ENCODE measurements around the gene CUL7. TPM values are rescaled to one million over a fixed set of nuclear protein-coding genes. Genes with fewer than 3 reads are reported as not detected.

CUL7 gene
- total and polyA plus RNA-seq, 9 of the 15 experiments (the other 6 are each of a cell fraction or from before 2014, with no cell fraction given), result 0.44 to 20.1 (median 8.6) TPM

GRCh38 chr6:43053545-43054205, at the start of gene CUL7 (continued):
- TF ChIP-seq NFATC3 (IDR thresholded peaks at IDR 0.05) (0 out of 2 replicates have a peak, but pooled peaks have one; percentile 69), HNRNPH1 (optimal IDR thresholded peaks at IDR 0.05; ENCODE audit: low read depth, low read length) (no peak), ZNF408 (CRISPR knock-in tag; IDR thresholded peaks at IDR 0.05; ENCODE audit: low read depth) (no peak), ZBTB2 (IDR thresholded peaks at IDR 0.05) (peak; percentile 34; the same call in 1 of the 2 replicates), C11orf30 (IDR thresholded peaks at IDR 0.05; ENCODE audit: low read depth) (peak; percentile 70; the same call in 1 of the 2 replicates), ZNF445 (CRISPR knock-in tag; IDR thresholded peaks at IDR 0.05; ENCODE audit: low read depth) (peak; percentile 92), PTTG1 (tag; IDR thresholded peaks at IDR 0.05; ENCODE audit: low read depth) (no peak), MGA (IDR thresholded peaks at IDR 0.05) (no peak), AFF1 (IDR thresholded peaks at IDR 0.05; ENCODE audit: low read depth in 1 of 2, partially characterized antibody in 2 of 2) (peak; percentile 37 to 59)
